Measurements from ENCODE around the gene TBC1D17. TPM values are rescaled to one million over a fixed set of nuclear protein-coding genes. Genes with fewer than 3 reads are reported as not detected.

The TBC1D17 gene
- total and polyA plus RNA-seq, 2 of the 13 experiments (the other 11 are each of a cell fraction or from before 2014, with no cell fraction given) = 9.7 to 16.9 TPM

GRCh38 chr19:49876422-49877019 is 981 bp upstream of the TBC1D17 start (continued):
- TF ChIP-seq, protein P1, sequence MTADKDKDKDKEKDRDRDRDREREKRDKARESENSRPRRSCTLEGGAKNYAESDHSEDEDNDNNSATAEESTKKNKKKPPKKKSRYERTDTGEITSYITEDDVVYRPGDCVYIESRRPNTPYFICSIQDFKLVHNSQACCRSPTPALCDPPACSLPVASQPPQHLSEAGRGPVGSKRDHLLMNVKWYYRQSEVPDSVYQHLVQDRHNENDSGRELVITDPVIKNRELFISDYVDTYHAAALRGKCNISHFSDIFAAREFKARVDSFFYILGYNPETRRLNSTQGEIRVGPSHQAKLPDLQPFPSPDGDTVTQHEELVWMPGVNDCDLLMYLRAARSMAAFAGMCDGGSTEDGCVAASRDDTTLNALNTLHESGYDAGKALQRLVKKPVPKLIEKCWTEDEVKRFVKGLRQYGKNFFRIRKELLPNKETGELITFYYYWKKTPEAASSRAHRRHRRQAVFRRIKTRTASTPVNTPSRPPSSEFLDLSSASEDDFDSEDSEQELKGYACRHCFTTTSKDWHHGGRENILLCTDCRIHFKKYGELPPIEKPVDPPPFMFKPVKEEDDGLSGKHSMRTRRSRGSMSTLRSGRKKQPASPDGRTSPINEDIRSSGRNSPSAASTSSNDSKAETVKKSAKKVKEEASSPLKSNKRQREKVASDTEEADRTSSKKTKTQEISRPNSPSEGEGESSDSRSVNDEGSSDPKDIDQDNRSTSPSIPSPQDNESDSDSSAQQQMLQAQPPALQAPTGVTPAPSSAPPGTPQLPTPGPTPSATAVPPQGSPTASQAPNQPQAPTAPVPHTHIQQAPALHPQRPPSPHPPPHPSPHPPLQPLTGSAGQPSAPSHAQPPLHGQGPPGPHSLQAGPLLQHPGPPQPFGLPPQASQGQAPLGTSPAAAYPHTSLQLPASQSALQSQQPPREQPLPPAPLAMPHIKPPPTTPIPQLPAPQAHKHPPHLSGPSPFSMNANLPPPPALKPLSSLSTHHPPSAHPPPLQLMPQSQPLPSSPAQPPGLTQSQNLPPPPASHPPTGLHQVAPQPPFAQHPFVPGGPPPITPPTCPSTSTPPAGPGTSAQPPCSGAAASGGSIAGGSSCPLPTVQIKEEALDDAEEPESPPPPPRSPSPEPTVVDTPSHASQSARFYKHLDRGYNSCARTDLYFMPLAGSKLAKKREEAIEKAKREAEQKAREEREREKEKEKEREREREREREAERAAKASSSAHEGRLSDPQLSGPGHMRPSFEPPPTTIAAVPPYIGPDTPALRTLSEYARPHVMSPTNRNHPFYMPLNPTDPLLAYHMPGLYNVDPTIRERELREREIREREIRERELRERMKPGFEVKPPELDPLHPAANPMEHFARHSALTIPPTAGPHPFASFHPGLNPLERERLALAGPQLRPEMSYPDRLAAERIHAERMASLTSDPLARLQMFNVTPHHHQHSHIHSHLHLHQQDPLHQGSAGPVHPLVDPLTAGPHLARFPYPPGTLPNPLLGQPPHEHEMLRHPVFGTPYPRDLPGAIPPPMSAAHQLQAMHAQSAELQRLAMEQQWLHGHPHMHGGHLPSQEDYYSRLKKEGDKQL (CRISPR knock-in tag; IDR thresholded peaks at IDR 0.05; ENCODE audit: low read depth) = no peak; the same call in 1 of the 2 replicates
- no peak; the same call in 1 of the 2 replicates for TF ChIP-seq ZNF768 (CRISPR knock-in tag; IDR thresholded peaks at IDR 0.05)
- TF ChIP-seq CEBPB (IDR thresholded peaks at IDR 0.05; ENCODE audit: borderline replicate concordance, low read depth, low read length) = peak; percentile 84; the same call in 1 of the 2 replicates
- no peak for TF ChIP-seq TCF7 (IDR thresholded peaks at IDR 0.05; ENCODE audit: low read depth)
- no peak for TF ChIP-seq ZNF547 (CRISPR knock-in tag; IDR thresholded peaks at IDR 0.05)
- peak; percentile 64 for TF ChIP-seq ATF3 (CRISPR knock-in tag; IDR thresholded peaks at IDR 0.05)
- TF ChIP-seq, protein P2, sequence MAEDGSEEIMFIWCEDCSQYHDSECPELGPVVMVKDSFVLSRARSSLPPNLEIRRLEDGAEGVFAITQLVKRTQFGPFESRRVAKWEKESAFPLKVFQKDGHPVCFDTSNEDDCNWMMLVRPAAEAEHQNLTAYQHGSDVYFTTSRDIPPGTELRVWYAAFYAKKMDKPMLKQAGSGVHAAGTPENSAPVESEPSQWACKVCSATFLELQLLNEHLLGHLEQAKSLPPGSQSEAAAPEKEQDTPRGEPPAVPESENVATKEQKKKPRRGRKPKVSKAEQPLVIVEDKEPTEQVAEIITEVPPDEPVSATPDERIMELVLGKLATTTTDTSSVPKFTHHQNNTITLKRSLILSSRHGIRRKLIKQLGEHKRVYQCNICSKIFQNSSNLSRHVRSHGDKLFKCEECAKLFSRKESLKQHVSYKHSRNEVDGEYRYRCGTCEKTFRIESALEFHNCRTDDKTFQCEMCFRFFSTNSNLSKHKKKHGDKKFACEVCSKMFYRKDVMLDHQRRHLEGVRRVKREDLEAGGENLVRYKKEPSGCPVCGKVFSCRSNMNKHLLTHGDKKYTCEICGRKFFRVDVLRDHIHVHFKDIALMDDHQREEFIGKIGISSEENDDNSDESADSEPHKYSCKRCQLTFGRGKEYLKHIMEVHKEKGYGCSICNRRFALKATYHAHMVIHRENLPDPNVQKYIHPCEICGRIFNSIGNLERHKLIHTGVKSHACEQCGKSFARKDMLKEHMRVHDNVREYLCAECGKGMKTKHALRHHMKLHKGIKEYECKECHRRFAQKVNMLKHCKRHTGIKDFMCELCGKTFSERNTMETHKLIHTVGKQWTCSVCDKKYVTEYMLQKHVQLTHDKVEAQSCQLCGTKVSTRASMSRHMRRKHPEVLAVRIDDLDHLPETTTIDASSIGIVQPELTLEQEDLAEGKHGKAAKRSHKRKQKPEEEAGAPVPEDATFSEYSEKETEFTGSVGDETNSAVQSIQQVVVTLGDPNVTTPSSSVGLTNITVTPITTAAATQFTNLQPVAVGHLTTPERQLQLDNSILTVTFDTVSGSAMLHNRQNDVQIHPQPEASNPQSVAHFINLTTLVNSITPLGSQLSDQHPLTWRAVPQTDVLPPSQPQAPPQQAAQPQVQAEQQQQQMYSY (CRISPR knock-in tag; IDR thresholded peaks at IDR 0.05) = no peak
- TF ChIP-seq ZMYM2 (CRISPR knock-in tag; IDR thresholded peaks at IDR 0.05) = no peak
- TF ChIP-seq ARNTL (CRISPR knock-in tag; IDR thresholded peaks at IDR 0.05) = peak; percentile 47
- no peak for TF ChIP-seq TRIM24 (CRISPR knock-in tag; IDR thresholded peaks at IDR 0.05)
- TF ChIP-seq SOX13 (IDR thresholded peaks at IDR 0.05) = no peak
- 0 out of 4 replicates have a peak, but pooled peaks of 1 of the 2 experiments have one; percentile 19 for TF ChIP-seq SOX13 (CRISPR knock-in tag; conservative IDR thresholded peaks at IDR 0.05 in 1 of 2, IDR thresholded peaks at IDR 0.05 in 1 of 2)
- no peak; the same call in 1 of the 2 replicates for TF ChIP-seq GTF3A (CRISPR knock-in tag; conservative IDR thresholded peaks at IDR 0.05)
- TF ChIP-seq RBFOX2 (IDR thresholded peaks at IDR 0.05; ENCODE audit: low read depth, low read length) = peak; percentile 97
- 0 out of 2 replicates have a peak, but pooled peaks have one; percentile 9 for TF ChIP-seq ZBTB20 (CRISPR knock-in tag; IDR thresholded peaks at IDR 0.05; ENCODE audit: borderline replicate concordance, low read depth)
- TF ChIP-seq HNF4G (IDR thresholded peaks at IDR 0.05; ENCODE audit: borderline replicate concordance, low read depth, low read length) = no peak
- TF ChIP-seq HNF4G (CRISPR knock-in tag; IDR thresholded peaks at IDR 0.05; ENCODE audit: borderline replicate concordance, low read depth) = no peak
- TF ChIP-seq E2F5 (CRISPR knock-in tag; conservative IDR thresholded peaks at IDR 0.05) = no peak
- TF ChIP-seq ZNF20 (CRISPR knock-in tag; IDR thresholded peaks at IDR 0.05) = no peak
- TF ChIP-seq NFIC (IDR thresholded peaks at IDR 0.05; ENCODE audit: low read length) = no peak; the same call in 1 of the 2 replicates
